Measurements from ENCODE around the gene DNAH17. TPM values are rescaled to one million over a fixed set of nuclear protein-coding genes. Genes with fewer than 3 reads are reported as not detected.

DNAH17 gene
- total RNA-seq, 1 experiment from 2014 or later = 0.18 TPM

DNA sequence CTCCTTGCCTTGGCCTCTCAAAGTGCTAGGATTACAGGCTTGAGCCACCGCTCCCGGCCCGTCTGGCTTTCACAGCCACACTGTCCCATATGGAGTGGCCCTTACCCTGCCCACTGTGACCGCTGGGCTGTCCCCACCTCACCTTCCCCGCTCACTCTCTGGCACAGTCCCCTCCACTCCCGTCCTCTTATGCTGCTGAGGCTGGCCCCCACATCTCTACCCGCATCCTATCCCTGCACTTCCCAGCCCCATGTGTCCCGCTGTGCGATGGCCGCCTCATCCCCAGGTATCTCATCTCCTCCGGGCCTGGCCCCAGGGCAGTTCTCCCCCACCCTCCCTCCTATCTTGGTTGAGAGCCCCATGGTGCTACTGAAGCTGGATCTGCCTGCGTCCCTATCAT is 105.6 kb downstream of the DNAH17 start:
- intact Hi-C loops (cut with micrococcal nuclease; ENCODE audit: unreplicated experiment) (no loop called here), in situ Hi-C loops (cut with HindIII; ENCODE audit: low pct_unique_long_range_greater_than_20kb, low sequenced_read_pairs) (no loop called here)
- DNase-seq (ENCODE audit: low read depth, low spot score) (no peak), ATAC-seq (no peak)
- Histone ChIP-seq H3K4me1 (ENCODE audit: control insufficient read depth, insufficient read depth, low read length) (no peaks in the 10 kb centered on the region), H3K27ac (ENCODE audit: low read length) (no peak overlapping the region), H3K27me3 (ENCODE audit: control insufficient read depth, insufficient read depth, low read length) (no peaks in the 10 kb centered on the region), H3K9me3 (ENCODE audit: control insufficient read depth, insufficient read depth, low read depth, low read length) (no peaks in the 10 kb centered on the region), H3K36me3 (ENCODE audit: control insufficient read depth, insufficient read depth, low read length) (no peaks in the 10 kb centered on the region), H3K4me3 (ENCODE audit: low read depth in 2 of 2, low read length in 2 of 2) (no peak overlapping the region)
- TF ChIP-seq, protein P1, sequence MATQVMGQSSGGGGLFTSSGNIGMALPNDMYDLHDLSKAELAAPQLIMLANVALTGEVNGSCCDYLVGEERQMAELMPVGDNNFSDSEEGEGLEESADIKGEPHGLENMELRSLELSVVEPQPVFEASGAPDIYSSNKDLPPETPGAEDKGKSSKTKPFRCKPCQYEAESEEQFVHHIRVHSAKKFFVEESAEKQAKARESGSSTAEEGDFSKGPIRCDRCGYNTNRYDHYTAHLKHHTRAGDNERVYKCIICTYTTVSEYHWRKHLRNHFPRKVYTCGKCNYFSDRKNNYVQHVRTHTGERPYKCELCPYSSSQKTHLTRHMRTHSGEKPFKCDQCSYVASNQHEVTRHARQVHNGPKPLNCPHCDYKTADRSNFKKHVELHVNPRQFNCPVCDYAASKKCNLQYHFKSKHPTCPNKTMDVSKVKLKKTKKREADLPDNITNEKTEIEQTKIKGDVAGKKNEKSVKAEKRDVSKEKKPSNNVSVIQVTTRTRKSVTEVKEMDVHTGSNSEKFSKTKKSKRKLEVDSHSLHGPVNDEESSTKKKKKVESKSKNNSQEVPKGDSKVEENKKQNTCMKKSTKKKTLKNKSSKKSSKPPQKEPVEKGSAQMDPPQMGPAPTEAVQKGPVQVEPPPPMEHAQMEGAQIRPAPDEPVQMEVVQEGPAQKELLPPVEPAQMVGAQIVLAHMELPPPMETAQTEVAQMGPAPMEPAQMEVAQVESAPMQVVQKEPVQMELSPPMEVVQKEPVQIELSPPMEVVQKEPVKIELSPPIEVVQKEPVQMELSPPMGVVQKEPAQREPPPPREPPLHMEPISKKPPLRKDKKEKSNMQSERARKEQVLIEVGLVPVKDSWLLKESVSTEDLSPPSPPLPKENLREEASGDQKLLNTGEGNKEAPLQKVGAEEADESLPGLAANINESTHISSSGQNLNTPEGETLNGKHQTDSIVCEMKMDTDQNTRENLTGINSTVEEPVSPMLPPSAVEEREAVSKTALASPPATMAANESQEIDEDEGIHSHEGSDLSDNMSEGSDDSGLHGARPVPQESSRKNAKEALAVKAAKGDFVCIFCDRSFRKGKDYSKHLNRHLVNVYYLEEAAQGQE (IDR thresholded peaks at IDR 0.05; ENCODE audit: insufficient read depth in 1 of 2, low read depth in 2 of 2, low read length in 1 of 2) = no peak
- no peak for TF ChIP-seq SIN3A (IDR thresholded peaks at IDR 0.05; ENCODE audit: borderline replicate concordance, insufficient read depth, low read depth, low read length)
- TF ChIP-seq POLR2AphosphoS5 (IDR thresholded peaks at IDR 0.05; ENCODE audit: low read depth, low read length) = no peak
- no peak for TF ChIP-seq TCF7L2 (IDR thresholded peaks at IDR 0.05; ENCODE audit: low read depth, low read length)
- TF ChIP-seq, protein P2, sequence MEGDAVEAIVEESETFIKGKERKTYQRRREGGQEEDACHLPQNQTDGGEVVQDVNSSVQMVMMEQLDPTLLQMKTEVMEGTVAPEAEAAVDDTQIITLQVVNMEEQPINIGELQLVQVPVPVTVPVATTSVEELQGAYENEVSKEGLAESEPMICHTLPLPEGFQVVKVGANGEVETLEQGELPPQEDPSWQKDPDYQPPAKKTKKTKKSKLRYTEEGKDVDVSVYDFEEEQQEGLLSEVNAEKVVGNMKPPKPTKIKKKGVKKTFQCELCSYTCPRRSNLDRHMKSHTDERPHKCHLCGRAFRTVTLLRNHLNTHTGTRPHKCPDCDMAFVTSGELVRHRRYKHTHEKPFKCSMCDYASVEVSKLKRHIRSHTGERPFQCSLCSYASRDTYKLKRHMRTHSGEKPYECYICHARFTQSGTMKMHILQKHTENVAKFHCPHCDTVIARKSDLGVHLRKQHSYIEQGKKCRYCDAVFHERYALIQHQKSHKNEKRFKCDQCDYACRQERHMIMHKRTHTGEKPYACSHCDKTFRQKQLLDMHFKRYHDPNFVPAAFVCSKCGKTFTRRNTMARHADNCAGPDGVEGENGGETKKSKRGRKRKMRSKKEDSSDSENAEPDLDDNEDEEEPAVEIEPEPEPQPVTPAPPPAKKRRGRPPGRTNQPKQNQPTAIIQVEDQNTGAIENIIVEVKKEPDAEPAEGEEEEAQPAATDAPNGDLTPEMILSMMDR (IDR thresholded peaks at IDR 0.05) = no peak
- POLR2A ChIA-PET = no interaction called here
- CTCF ChIA-PET = interaction anchor here (0.6 kb wide), 2 partner anchors 295 to 925 kb away, joined by 3 to 7 read pairs; no protein-coding TSS in a partner anchor
- no TSS peak for BruUV-seq (replicated peaks)

DNA sequence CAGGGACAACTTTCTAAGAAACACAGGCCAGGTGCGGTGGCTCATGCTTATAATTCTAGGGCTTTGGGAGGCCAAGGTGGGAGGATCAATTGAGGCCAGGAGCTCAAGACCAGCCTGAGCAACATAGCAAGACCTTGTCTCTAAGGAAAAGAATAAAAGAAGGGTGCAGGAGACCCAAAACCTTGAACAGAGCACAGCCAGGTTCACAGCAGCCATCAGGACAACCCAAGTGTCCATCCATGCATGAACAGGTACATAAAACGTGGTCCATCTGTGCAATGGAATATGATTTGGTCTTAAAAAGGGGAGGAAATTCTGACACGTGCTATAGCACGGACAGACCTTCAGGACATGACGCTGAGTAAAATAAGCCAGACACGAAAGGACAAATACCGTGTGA is 107.8 kb downstream of the DNAH17 start:
- TF ChIP-seq, protein P1 (IDR thresholded peaks at IDR 0.05; ENCODE audit: insufficient read depth in 1 of 2, low read depth in 2 of 2, low read length in 1 of 2) = no peak
- TF ChIP-seq POLR2AphosphoS5 (IDR thresholded peaks at IDR 0.05; ENCODE audit: low read depth, low read length) = no peak
- TF ChIP-seq TCF7L2 (IDR thresholded peaks at IDR 0.05; ENCODE audit: low read depth, low read length) = no peak
- no peak for TF ChIP-seq SIN3A (IDR thresholded peaks at IDR 0.05; ENCODE audit: borderline replicate concordance, insufficient read depth, low read depth, low read length)
- TF ChIP-seq, protein P2 (IDR thresholded peaks at IDR 0.05) = no peak
- DNase-seq (ENCODE audit: low read depth, low spot score) (no peak), ATAC-seq (no peak)
- BruUV-seq (replicated peaks) = no TSS peak
- ChIA-PET POLR2A (no interaction called here), CTCF (no interaction called here)
- Histone ChIP-seq H3K36me3 (ENCODE audit: control insufficient read depth, insufficient read depth, low read length) (no peaks in the 10 kb centered on the region), H3K9me3 (ENCODE audit: control insufficient read depth, insufficient read depth, low read depth, low read length) (no peaks in the 10 kb centered on the region), H3K27ac (ENCODE audit: low read length) (no peak overlapping the region), H3K27me3 (ENCODE audit: control insufficient read depth, insufficient read depth, low read length) (no peaks in the 10 kb centered on the region), H3K4me1 (ENCODE audit: control insufficient read depth, insufficient read depth, low read length) (no peaks in the 10 kb centered on the region), H3K4me3 (ENCODE audit: low read depth in 2 of 2, low read length in 2 of 2) (no peak overlapping the region)
- intact Hi-C loops (cut with micrococcal nuclease; ENCODE audit: unreplicated experiment) (no loop called here), in situ Hi-C loops (cut with HindIII; ENCODE audit: low pct_unique_long_range_greater_than_20kb, low sequenced_read_pairs) (no loop called here)
